ENCODE measurements around the gene ARHGAP31.

DNA sequence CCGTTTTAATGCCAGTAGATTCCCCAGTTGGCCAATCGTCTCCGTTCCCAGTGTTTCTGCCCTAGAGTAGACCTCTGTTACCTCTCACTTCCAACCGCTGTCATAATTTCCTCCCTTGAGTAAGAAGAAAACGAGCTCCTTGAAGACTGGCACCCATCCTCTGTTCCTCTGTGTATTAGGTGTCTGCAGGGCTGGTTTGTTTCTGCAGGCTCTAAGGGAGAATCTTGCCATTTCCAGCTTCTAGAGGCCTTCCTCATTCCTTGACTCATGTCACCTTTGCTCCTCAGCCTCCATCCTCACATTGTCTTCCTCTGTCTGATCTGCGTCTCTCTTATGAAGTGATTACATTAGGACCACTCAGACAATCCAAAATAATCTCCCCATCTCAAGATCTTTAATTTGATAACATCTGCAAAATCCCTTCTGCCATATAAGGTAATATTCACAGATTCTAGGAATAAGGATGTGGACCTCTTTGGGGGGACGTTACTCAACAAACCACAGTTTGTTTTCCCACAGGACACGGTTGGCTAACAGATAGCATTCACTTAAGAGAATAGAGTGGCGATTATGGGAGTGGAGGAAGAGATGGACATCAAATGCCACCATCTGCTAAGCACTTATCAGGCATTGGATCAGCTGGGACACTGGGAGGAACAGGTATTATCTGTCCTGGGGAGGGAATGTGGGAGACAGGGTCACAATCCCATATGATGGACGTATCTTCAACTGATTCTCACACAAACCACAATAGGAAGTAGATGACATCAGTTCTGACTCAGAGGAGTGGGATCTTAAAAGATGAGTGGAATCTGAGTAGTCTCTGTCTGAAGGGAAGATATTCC is 17.1 kb downstream of the ARHGAP31 start:
- TF ChIP-seq CTCF (IDR thresholded peaks at IDR 0.05): no peak
- TF ChIP-seq EP300 (IDR thresholded peaks at IDR 0.05): no peak
- no peak for TF ChIP-seq POLR2A (IDR thresholded peaks at IDR 0.05)
